Endothelial cell of umbilical vein (primary cell): ENCODE data around the gene KLHDC4. TPM values are rescaled to one million over a fixed set of nuclear protein-coding genes. Genes with fewer than 3 reads are reported as not detected.

Experiments
- BruUV-seq: library from RNA; stranded (reverse); fragments of 400-500 nt; replicated peaks from 2 replicates; lab custom pipeline; 2021; lab: Mats Ljungman, UMichigan
- CTCF ChIA-PET: fragments of 300-600, 350-600 bp; sonication (Branson Sonifier 250); formaldehyde crosslinking; loops from one replicate; lab custom pipeline; 2021; ENCODE audit warnings: antibody characterized with exemption, inconsistent platforms; lab: Charles Lee
- POLR2A ChIA-PET: fragments of 300-600, 350-600 bp; sonication (Branson Sonifier 250); formaldehyde crosslinking; loops from one replicate; lab custom pipeline; 2021; ENCODE audit warnings: antibody characterized with exemption, inconsistent platforms; lab: Charles Lee
- DNase-seq: peaks from one replicate; pipeline ENCODE4 v3.0.0-alpha.2; 2011; ENCODE audit warnings: low read depth, low spot score
- FAIRE-seq: peaks from 2 replicates; lab custom pipeline; 2011; peaks lifted over from hg19 to GRCh38; lab: Jason Lieb, UNC
- H2AFZ ChIP-seq: 2 replicates; pipeline ENCODE4 v1.6.0; 2012; ENCODE audit warnings: low read depth, low read length, control low read depth, inconsistent platforms
- H3K27ac ChIP-seq: 2 replicates; pipeline ENCODE4 v1.5.1; 2011; ENCODE audit warnings: low read depth, mild to moderate bottlenecking, control low read depth, low read length, moderate library complexity; ENCODE audit not compliant: insufficient read depth
- H3K27me3 ChIP-seq, 2 experiments: 2 replicates each; pipeline versions ENCODE4 v1.6.0 to v1.6.1; 2011; ENCODE audit warnings: low read length in 2 of 2, mixed read lengths in 1 of 2; ENCODE audit not compliant: control insufficient read depth in 2 of 2, insufficient read depth in 2 of 2
- H3K36me3 ChIP-seq, 2 experiments: 2 replicates in 1 of 2; 3 replicates in 1 of 2; pipeline ENCODE4 v1.5.1; 2011; ENCODE audit warnings: low read length in 2 of 2, mild to moderate bottlenecking in 1 of 2, moderate library complexity in 1 of 2; ENCODE audit not compliant: control insufficient read depth in 2 of 2, insufficient read depth in 2 of 2; ENCODE audit errors: extremely low read depth in 1 of 2
- H3K4me1 ChIP-seq: 3 replicates; pipeline ENCODE4 v1.5.1; 2011; ENCODE audit warnings: mild to moderate bottlenecking, low read length; ENCODE audit not compliant: control insufficient read depth, insufficient read depth; ENCODE audit errors: extremely low read depth
- H3K4me2 ChIP-seq: 2 replicates; pipeline ENCODE4 v1.6.1; 2011; ENCODE audit warnings: low read length, control low read depth, mixed read lengths; ENCODE audit not compliant: insufficient read depth
- H3K4me3 ChIP-seq, 3 experiments: fragments of 200-600 bp in 1 of 3; sonication (generic), shearing (Covaris generic) in 1 of 3; replicated peaks in 1 of 3; 2 replicates each; pipeline ENCODE4 v1.5.1; 2011 to 2016; ENCODE audit warnings: control low read depth in 3 of 3, low read length in 3 of 3, mild to moderate bottlenecking in 2 of 3, inconsistent platforms in 1 of 3, low read depth in 1 of 3, moderate library complexity in 1 of 3; ENCODE audit not compliant: insufficient read depth in 1 of 3
- H3K79me2 ChIP-seq: 2 replicates; pipeline ENCODE4 v1.6.0; 2012; ENCODE audit warnings: low read length, inconsistent platforms; ENCODE audit not compliant: control insufficient read depth, insufficient read depth
- H3K9ac ChIP-seq: replicated peaks from 2 replicates; pipeline ENCODE3; 2011; ENCODE audit warnings: low read length, control low read depth; ENCODE audit not compliant: insufficient read depth; ENCODE audit errors: extremely low read depth
- H3K9me1 ChIP-seq: replicated peaks from 3 replicates; pipeline ENCODE4 v1.6.0; 2011; ENCODE audit warnings: mild to moderate bottlenecking, low read length; ENCODE audit not compliant: control insufficient read depth, insufficient read depth; ENCODE audit errors: extremely low read depth
- H3K9me3 ChIP-seq: replicated peaks from 2 replicates; pipeline ENCODE4 v1.5.1; 2012; ENCODE audit warnings: low read length, inconsistent platforms; ENCODE audit not compliant: control insufficient read depth, insufficient read depth
- H4K20me1 ChIP-seq: replicated peaks from 2 replicates; pipeline ENCODE3; 2011; ENCODE audit warnings: mild to moderate bottlenecking, low read length; ENCODE audit not compliant: control insufficient read depth, insufficient read depth; ENCODE audit errors: extremely low read depth
- FOS ChIP-seq: IDR thresholded peaks from 2 replicates; pipeline ENCODE4 v1.6.1; 2011; ENCODE audit warnings: mild to moderate bottlenecking, low read length, moderate library complexity, borderline replicate concordance; ENCODE audit not compliant: insufficient read depth
- GATA2 ChIP-seq: IDR thresholded peaks from 2 replicates; pipeline ENCODE4 v1.7.0; 2011; ENCODE audit warnings: low read depth, mild to moderate bottlenecking, moderate library complexity, mixed read lengths, low read length; ENCODE audit not compliant: insufficient read length, insufficient read depth
- JUN ChIP-seq: IDR thresholded peaks from 2 replicates; pipeline ENCODE4 v1.6.1; 2011; ENCODE audit warnings: borderline replicate concordance, low read depth; ENCODE audit not compliant: insufficient read length, insufficient read depth
- MYC ChIP-seq: IDR thresholded peaks from one replicate; pipeline ENCODE4 v1.6.1; 2011; ENCODE audit warnings: mild to moderate bottlenecking, low read depth, low read length
- dilution Hi-C: fragments of 300-500 bp; cut with MboI; formaldehyde crosslinking; loops from one replicate; pipeline ENCODE4 v1.15.0; 2019; ENCODE audit warnings: low sequenced_read_pairs; ENCODE audit not compliant: extremely low pct_ligation_motif_present
- intact Hi-C: fragments of 100-400 bp; cut with micrococcal nuclease; formaldehyde crosslinking; loops from one replicate; pipeline ENCODE4 v1.10.0; 2022
- polyA plus RNA-seq, 4 experiments: library from polyadenylated mRNA; depleted of rRNA in 3 of 4; stranded (reverse) in 3 of 4; unstranded in 1 of 4; fragments of >200 nt; gene quantifications; 2 replicates each; pipeline versions ENCODE4 v1.2.1 to v1.2.3, GENCODE V29; 2011 to 2012; ENCODE audit warnings: missing spikeins in 1 of 4
- total RNA-seq: library from RNA; stranded (reverse); gene quantifications from 2 replicates; pipeline ENCODE4 v1.2.3, GENCODE V29; 2021
- TF ChIP-seq, protein P1 (sequence below), 2 donors: IDR thresholded peaks; 1 replicate in 1 of 2; 2 replicates in 1 of 2; pipeline ENCODE4 v1.5.1; 2011; ENCODE audit warnings: low read length in 2 of 2, mild to moderate bottlenecking in 2 of 2, moderate library complexity in 2 of 2, control low read depth in 1 of 2, inconsistent platforms in 1 of 2, low read depth in 1 of 2; ENCODE audit not compliant: insufficient read depth in 1 of 2; ENCODE audit errors: extremely low read depth in 1 of 2

KLHDC4 gene
- total and polyA plus RNA-seq, 2 donors (not counting 3 experiments of a cell fraction or from before 2014, with no cell fraction given), result 24.7 to 46.2 TPM

DNA sequence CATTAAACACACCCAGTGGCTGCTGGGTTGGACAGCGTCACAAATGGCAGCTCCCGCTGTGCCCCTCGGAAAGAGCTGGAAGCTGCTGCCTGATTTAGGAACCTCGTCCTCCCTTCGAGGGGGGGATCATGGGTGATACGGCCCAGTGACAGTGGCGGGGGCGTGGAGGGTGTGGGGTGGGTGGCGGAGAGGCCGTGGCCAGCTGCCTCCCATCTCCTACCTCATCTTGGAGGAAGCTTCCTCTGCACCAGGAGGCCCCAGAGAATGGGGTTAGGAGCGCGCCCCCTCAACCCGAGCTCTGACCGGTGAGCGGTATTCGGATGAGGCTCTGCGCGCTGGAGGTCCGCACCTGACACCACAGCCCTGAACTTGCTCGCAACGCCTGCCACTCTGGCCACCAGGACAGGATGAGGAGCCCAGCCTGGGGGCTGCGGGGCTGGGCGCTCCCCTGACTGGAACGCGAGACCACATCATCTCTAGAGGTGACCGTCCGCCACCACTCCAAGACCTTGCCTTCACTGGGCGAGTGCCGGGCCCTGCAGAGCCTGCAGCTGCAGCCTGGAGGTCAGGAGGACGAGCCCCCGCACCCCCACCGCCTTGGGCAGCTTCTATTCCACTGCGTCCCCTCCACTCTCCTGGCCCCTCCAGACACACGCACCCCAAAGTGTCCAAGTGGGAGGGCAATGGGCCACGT lies 80.9 kb downstream of the KLHDC4 start:
- DNase-seq (no peak), FAIRE-seq (no peak)
- Histone ChIP-seq H4K20me1 (no peaks in the 10 kb centered on the region), H3K27ac (no peak overlapping the region), H3K27me3 (no peaks in the 10 kb centered on the region), H3K9ac (no peak overlapping the region), H3K4me3 (no peak overlapping the region), H3K4me2 (no peak overlapping the region), H3K36me3 (no peaks in the 10 kb centered on the region), H3K9me3 (no peaks in the 10 kb centered on the region), H3K4me1 (no peaks in the 10 kb centered on the region), H2AFZ (no peak overlapping the region), H3K9me1 (no peaks in the 10 kb centered on the region), H3K79me2 (no peaks in the 10 kb centered on the region)
- TF ChIP-seq GATA2 (no peak), FOS (no peak), JUN (no peak), MYC (no peak)
- TF ChIP-seq, protein P1, sequence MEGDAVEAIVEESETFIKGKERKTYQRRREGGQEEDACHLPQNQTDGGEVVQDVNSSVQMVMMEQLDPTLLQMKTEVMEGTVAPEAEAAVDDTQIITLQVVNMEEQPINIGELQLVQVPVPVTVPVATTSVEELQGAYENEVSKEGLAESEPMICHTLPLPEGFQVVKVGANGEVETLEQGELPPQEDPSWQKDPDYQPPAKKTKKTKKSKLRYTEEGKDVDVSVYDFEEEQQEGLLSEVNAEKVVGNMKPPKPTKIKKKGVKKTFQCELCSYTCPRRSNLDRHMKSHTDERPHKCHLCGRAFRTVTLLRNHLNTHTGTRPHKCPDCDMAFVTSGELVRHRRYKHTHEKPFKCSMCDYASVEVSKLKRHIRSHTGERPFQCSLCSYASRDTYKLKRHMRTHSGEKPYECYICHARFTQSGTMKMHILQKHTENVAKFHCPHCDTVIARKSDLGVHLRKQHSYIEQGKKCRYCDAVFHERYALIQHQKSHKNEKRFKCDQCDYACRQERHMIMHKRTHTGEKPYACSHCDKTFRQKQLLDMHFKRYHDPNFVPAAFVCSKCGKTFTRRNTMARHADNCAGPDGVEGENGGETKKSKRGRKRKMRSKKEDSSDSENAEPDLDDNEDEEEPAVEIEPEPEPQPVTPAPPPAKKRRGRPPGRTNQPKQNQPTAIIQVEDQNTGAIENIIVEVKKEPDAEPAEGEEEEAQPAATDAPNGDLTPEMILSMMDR (IDR thresholded peaks at IDR 0.05; ENCODE audit: extremely low read depth in 1 of 2, insufficient read depth in 1 of 2, low read depth in 1 of 2, low read length in 2 of 2), result no peak
- dilution Hi-C loops (no loop called here), intact Hi-C loops (no loop called here)
- BruUV-seq, result no TSS peak
- CTCF ChIA-PET, result no interaction called here
- POLR2A ChIA-PET, result no interaction called here
